GM12878 (cell line): Measurements from ENCODE around the gene STON2. TPM values are rescaled to one million over a fixed set of nuclear protein-coding genes. Genes with fewer than 3 reads are reported as not detected.

ENCODE experiments used
- ATAC-seq: fragments of 200-7000 bp; cut with Tn5 transposase; 3 replicates; pipeline ENCODE4 v1.9.1; 2020; ENCODE audit warnings: mild to moderate bottlenecking, moderate library complexity
- BruUV-seq: library from RNA; stranded (reverse); fragments of 400-500 nt; replicated peaks from 2 replicates; lab custom pipeline; 2021; lab: Mats Ljungman, UMichigan
- CTCF ChIA-PET: fragments of 300-600 bp; sonication (Branson Sonifier 250); formaldehyde crosslinking; extraction: SDS; loops from one replicate; lab custom pipeline; 2021; ENCODE audit warnings: inconsistent platforms; lab: Yijun Ruan, JAX
- POLR2A ChIA-PET: fragments of 350-600 bp; formaldehyde crosslinking; extraction: SDS; loops from one replicate; lab custom pipeline; 2021; ENCODE audit warnings: inconsistent platforms; lab: Charles Lee
- RAD21 ChIA-PET: fragments of 300-600 bp; sonication (Branson Sonifier 250); formaldehyde crosslinking; loops from one replicate; lab custom pipeline; 2023; ENCODE audit warnings: antibody characterized with exemption; ENCODE audit not compliant: unreplicated experiment; lab: Charles Lee
- SMC1A ChIA-PET: fragments of 300-600 bp; sonication (Branson Sonifier 250); formaldehyde crosslinking; loops from one replicate; lab custom pipeline; 2023; ENCODE audit not compliant: unreplicated experiment, uncharacterized antibody; lab: Charles Lee
- DNase-seq: peaks from one replicate; pipeline ENCODE4 v3.0.0-alpha.2; 2011; ENCODE audit warnings: low read depth, low spot score
- FAIRE-seq: peaks from 3 replicates; lab custom pipeline; 2011; peaks lifted over from hg19 to GRCh38; lab: Jason Lieb, UNC
- H2AFZ ChIP-seq: 2 replicates; pipeline ENCODE4 v1.6.0; 2011; ENCODE audit warnings: low read depth, low read length, control low read depth; ENCODE audit not compliant: control insufficient read depth
- H3K27ac ChIP-seq: 2 replicates; pipeline ENCODE4 v1.5.1; 2011; ENCODE audit warnings: control low read depth; ENCODE audit not compliant: control insufficient read depth, insufficient read depth
- H3K27me3 ChIP-seq, 2 experiments: replicated peaks in 1 of 2; 2 replicates each; pipeline versions ENCODE4 v1.6.0 to v1.6.1; 2011; ENCODE audit warnings: low read length in 1 of 2; ENCODE audit not compliant: control insufficient read depth in 2 of 2, insufficient read depth in 2 of 2
- H3K36me3 ChIP-seq, 2 experiments: 2 replicates each; pipeline ENCODE4 v1.5.1; 2011; ENCODE audit warnings: low read length in 1 of 2; ENCODE audit not compliant: control insufficient read depth in 2 of 2, insufficient read depth in 2 of 2
- H3K4me1 ChIP-seq: 2 replicates; pipeline ENCODE4 v1.6.1; 2011; ENCODE audit warnings: mild to moderate bottlenecking, low read length, moderate library complexity, mixed read lengths; ENCODE audit not compliant: control insufficient read depth, insufficient read depth
- H3K4me2 ChIP-seq: 2 replicates; pipeline ENCODE4 v1.6.0; 2011; ENCODE audit warnings: control low read depth; ENCODE audit not compliant: control insufficient read depth, insufficient read depth
- H3K4me3 ChIP-seq: fragments of 200-600 bp; sonication (generic); 2 replicates; pipeline ENCODE4 v1.5.1; 2016
- H3K79me2 ChIP-seq: 2 replicates; pipeline ENCODE4 v1.6.0; 2011; ENCODE audit warnings: low read length; ENCODE audit not compliant: control insufficient read depth, insufficient read depth
- H3K9ac ChIP-seq: 2 replicates; pipeline ENCODE4 v1.8.0; 2011; ENCODE audit warnings: low read length, control low read depth, mixed read lengths; ENCODE audit not compliant: control insufficient read depth, insufficient read depth
- H3K9me3 ChIP-seq: replicated peaks from 3 replicates; pipeline ENCODE4 v1.5.1; 2011; ENCODE audit warnings: mild to moderate bottlenecking, low read length; ENCODE audit not compliant: control insufficient read depth, insufficient read depth
- H4K20me1 ChIP-seq: 2 replicates; pipeline ENCODE4 v1.6.0; 2011; ENCODE audit not compliant: control insufficient read depth, insufficient read depth
- BACH1 ChIP-seq: fragments of 450-650 bp; IDR thresholded peaks from 2 replicates; pipeline ENCODE4 v1.6.1; 2017; ENCODE audit warnings: mild to moderate bottlenecking, borderline replicate concordance
- BHLHE40 ChIP-seq, 2 experiments: fragments of 450-650 bp in 1 of 2; IDR thresholded peaks; 2 replicates each; pipeline ENCODE4 v1.6.1; 2011 to 2017; ENCODE audit warnings: low read depth in 2 of 2, borderline replicate concordance in 1 of 2, improper control_type of control experiment in 1 of 2, low read length in 1 of 2, mild to moderate bottlenecking in 1 of 2
- FOXK2 ChIP-seq: fragments of 450-650 bp; IDR thresholded peaks from 2 replicates; pipeline ENCODE4 v1.6.1; 2017; ENCODE audit warnings: mild to moderate bottlenecking, moderate library complexity
- POLR2AphosphoS2 ChIP-seq: IDR thresholded peaks from 2 replicates; pipeline ENCODE4 v1.6.1; 2011; ENCODE audit warnings: low read depth, mild to moderate bottlenecking, low read length, improper control_type of control experiment, moderate library complexity
- POU2F2 ChIP-seq: IDR thresholded peaks from 3 replicates; pipeline ENCODE4 v1.6.1; 2011; ENCODE audit warnings: low read depth, mild to moderate bottlenecking, low read length, borderline replicate concordance
- SREBF2 ChIP-seq: IDR thresholded peaks from 2 replicates; pipeline ENCODE4 v1.6.1; 2012; ENCODE audit warnings: mild to moderate bottlenecking, low read length
- YBX1 ChIP-seq: fragments of 450-650 bp; IDR thresholded peaks from 2 replicates; pipeline ENCODE4 v1.6.1; 2016; ENCODE audit warnings: antibody characterized with exemption
- WGBS: methylation state at CpG from one replicate; pipeline ENCODE4 v1.1.6; 2016; ENCODE audit warnings: low lambda C conversion rate; ENCODE audit not compliant: insufficient replicate concordance, insufficient coverage; ENCODE audit errors: missing lambda C conversion rate; 5-methylcytosine and 5-hydroxymethylcytosine counted together
- in situ Hi-C: fragments of 300-500 bp; cut with MboI; formaldehyde crosslinking; loops from 9 replicates; pipeline ENCODE4 v1.14.3; 2018; ENCODE audit warnings: mixed read lengths
- intact Hi-C: fragments of 100-400 bp; cut with micrococcal nuclease; formaldehyde crosslinking; loops from one replicate; pipeline ENCODE4 v1.14.2; 2022; ENCODE audit not compliant: unreplicated experiment
- polyA plus RNA-seq, 11 experiments: library from polyadenylated mRNA; depleted of rRNA in 4 of 11; unstranded in 6 of 11; stranded (reverse) in 5 of 11; fragments of >200 nt; fragmentation: Nextera tagmentation in 4 of 11; fragmentation: Illumina TruSeq in 1 of 11; extraction: Ambion mirVana in 4 of 11; extraction: Trizol in 1 of 11; gene quantifications; 1 replicate in 1 of 11; 2 replicates in 10 of 11; pipeline versions ENCODE4 v1.2.1 to v1.2.3, GENCODE V29; 2011 to 2016; ENCODE audit warnings: inconsistent platforms in 2 of 11, missing spikeins in 2 of 11, low read depth in 1 of 11
- total RNA-seq, 4 experiments: library from RNA; depleted of rRNA in 3 of 4; stranded (reverse); fragments of >200 nt in 3 of 4; fragmentation: Illumina TruSeq in 1 of 4; extraction: Trizol in 1 of 4; gene quantifications; 2 replicates each; pipeline versions ENCODE4 v1.2.1 to v1.2.3, GENCODE V29; 2013 to 2021
- TF ChIP-seq, protein P1 (sequence below): fragments of 450-650 bp; IDR thresholded peaks from 2 replicates; pipeline ENCODE4 v1.6.1; 2017; ENCODE audit warnings: borderline replicate concordance
- TF ChIP-seq, protein P2 (sequence below): IDR thresholded peaks from 2 replicates; pipeline ENCODE4 v1.6.1; 2011; ENCODE audit warnings: mild to moderate bottlenecking, low read depth, low read length, moderate library complexity; ENCODE audit not compliant: insufficient replicate concordance

STON2 gene
- total and polyA plus RNA-seq, 10 of the 15 experiments (the other 5 are each of a cell fraction or from before 2014, with no cell fraction given): 0.03 to 0.13 (median 0.03) TPM; not detected in 7

- intact Hi-C loops: no loop called here
- Histone ChIP-seq H3K36me3 (no peaks in the 10 kb centered on the region), H3K27ac (no peak overlapping the region), H3K9ac (no peak overlapping the region), H4K20me1 (no peaks in the 10 kb centered on the region), H3K4me1 (peaks cover 7% of the 10 kb centered on the region), H2AFZ (no peak overlapping the region), H3K9me3 (no peaks in the 10 kb centered on the region), H3K4me2 (no peak overlapping the region), H3K4me3 (no peak overlapping the region)
- SMC1A ChIA-PET: interaction anchor here (1.4 kb wide), 1 partner anchor 11 kb away, joined by 3 read pairs; no protein-coding TSS in a partner anchor
- CTCF ChIA-PET: interaction anchor here (1.0 kb wide), 2 partner anchors 32 to 155 kb away, joined by 3 to 4 read pairs; no protein-coding TSS in a partner anchor
- ATAC-seq: no peak
- BruUV-seq: no TSS peak
- RAD21 ChIA-PET: interaction anchor here (0.9 kb wide), 1 partner anchor 32 kb away, joined by 3 read pairs; no protein-coding TSS in a partner anchor
- DNase-seq: no peak
- POLR2A ChIA-PET: interaction anchor here (1.0 kb wide), 1 partner anchor 19 kb away, joined by 3 read pairs; no protein-coding TSS in a partner anchor
- no peak for TF ChIP-seq BHLHE40 (IDR thresholded peaks at IDR 0.05; ENCODE audit: borderline replicate concordance in 1 of 2, low read depth in 2 of 2, low read length in 1 of 2)
- TF ChIP-seq FOXK2: no peak
- TF ChIP-seq YBX1: no peak
- TF ChIP-seq BACH1: no peak
- no peak for TF ChIP-seq SREBF2
- no peak for TF ChIP-seq POU2F2
- no peak for TF ChIP-seq POLR2AphosphoS2
- TF ChIP-seq, protein P1, sequence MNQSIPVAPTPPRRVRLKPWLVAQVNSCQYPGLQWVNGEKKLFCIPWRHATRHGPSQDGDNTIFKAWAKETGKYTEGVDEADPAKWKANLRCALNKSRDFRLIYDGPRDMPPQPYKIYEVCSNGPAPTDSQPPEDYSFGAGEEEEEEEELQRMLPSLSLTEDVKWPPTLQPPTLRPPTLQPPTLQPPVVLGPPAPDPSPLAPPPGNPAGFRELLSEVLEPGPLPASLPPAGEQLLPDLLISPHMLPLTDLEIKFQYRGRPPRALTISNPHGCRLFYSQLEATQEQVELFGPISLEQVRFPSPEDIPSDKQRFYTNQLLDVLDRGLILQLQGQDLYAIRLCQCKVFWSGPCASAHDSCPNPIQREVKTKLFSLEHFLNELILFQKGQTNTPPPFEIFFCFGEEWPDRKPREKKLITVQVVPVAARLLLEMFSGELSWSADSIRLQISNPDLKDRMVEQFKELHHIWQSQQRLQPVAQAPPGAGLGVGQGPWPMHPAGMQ: no peak
- TF ChIP-seq, protein P2, sequence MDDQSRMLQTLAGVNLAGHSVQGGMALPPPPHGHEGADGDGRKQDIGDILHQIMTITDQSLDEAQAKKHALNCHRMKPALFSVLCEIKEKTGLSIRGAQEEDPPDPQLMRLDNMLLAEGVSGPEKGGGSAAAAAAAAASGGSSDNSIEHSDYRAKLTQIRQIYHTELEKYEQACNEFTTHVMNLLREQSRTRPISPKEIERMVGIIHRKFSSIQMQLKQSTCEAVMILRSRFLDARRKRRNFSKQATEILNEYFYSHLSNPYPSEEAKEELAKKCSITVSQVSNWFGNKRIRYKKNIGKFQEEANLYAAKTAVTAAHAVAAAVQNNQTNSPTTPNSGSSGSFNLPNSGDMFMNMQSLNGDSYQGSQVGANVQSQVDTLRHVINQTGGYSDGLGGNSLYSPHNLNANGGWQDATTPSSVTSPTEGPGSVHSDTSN: no peak
- TF ChIP-seq, all 136 proteins: peak for 0
- Histone ChIP-seq H3K79me2 (no peaks in the 10 kb centered on the region), H3K27me3 (no peaks in the 10 kb centered on the region)
- WGBS: 81% methylated on average over 1 of the region's 1 CpG
- FAIRE-seq: no peak
- in situ Hi-C loops: no loop called here
Measured at GRCh38 chr14:81301371-81301770, 98.8 kb downstream of the STON2 start.
